Renal cortex interstitium (tissue), 11 donors: ENCODE results near the gene CACNA2D1. TPM values are rescaled to one million over a fixed set of nuclear protein-coding genes. Genes with fewer than 3 reads are reported as not detected.

Experiments used
- DNase-seq, 11 donors: peaks; one replicate each; pipeline ENCODE4 v3.0.0-alpha.2; 2013; ENCODE audit warnings: low read depth in 9 of 11, low spot score in 4 of 11; ENCODE audit errors: extremely low read depth in 1 of 11
- polyA plus RNA-seq, 3 donors: library from polyadenylated mRNA; unstranded; fragments of 120-200 nt; gene quantifications; one replicate each; pipeline ENCODE4 v1.2.1, GENCODE V29; 2013; ENCODE audit not compliant: insufficient read length in 3 of 3

CACNA2D1 gene
- polyA plus RNA-seq, 3 donors, result 28.2 to 30.7 (median 30.2) TPM

- no peak for DNase-seq
Observed at GRCh38 chr7:82106201-82106600, 337.4 kb downstream of the CACNA2D1 start.

DNA sequence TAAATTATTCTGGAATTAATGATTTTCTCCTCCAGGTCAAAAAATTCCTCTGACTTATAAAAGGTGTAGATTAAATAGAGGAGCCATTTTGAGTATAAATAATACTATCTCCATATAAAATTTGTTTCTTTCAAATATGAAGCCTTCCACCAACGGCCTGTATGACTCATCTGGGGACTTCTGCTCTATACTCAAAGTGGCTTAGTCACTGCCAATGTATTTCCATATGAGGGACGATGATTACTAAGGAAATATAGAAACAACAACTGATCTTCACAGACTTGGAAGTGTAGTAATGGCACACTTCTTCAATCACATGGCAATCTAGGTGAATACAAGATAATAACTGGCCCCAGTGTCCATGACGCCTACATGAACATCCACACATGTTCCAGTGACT, 338.1 kb downstream of the CACNA2D1 start:
- no peak for DNase-seq

DNA sequence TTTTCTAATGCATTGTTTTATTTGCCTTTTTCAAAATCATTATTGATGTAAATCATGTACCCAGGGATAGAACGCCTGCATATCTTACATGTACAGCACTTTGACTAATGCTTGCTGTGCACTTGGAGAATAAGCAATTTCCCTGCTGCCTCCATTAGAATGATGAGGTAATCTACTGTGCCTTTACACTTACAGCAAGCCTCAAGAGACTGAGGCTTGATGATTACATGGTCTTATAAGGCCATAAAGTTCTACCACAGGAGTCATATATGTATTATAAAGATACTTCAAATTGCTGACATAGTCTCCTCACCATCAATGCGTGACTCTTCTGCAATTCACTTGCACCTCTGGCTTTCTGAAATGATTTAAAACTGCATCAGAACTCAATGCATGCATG, 345.2 kb downstream of the CACNA2D1 start:
- no peak for DNase-seq

DNA sequence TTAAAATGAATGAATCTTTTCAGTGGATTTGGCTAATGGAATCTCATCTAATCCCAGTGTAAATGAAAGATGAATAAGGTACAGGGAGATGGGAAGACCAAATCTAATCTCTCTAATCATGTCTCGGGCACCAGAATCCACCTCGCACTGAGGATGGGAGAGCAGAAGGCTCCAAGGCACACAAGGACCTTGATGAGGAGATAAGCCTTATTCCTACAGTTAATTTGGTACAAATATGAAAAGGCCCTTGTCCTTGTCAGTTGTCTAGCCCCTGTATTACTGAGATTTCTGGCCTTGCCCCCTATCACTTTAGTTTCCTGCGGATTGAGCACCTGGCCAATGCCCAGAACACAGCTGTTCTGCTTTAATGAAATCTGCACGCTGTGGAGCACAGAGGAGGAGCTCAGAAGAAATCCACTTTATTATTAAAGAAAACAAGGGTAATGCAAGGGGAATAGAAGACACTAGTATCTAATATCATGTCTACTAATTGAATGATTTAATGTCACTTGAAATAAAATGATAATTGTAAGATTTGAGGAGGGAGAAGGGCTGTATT, 352.4 kb downstream of the CACNA2D1 start:
- DNase-seq, result no peak

- DNase-seq, result no peak
Observed at GRCh38 chr7:82087099-82087498, 356.5 kb downstream of the CACNA2D1 start.

DNA sequence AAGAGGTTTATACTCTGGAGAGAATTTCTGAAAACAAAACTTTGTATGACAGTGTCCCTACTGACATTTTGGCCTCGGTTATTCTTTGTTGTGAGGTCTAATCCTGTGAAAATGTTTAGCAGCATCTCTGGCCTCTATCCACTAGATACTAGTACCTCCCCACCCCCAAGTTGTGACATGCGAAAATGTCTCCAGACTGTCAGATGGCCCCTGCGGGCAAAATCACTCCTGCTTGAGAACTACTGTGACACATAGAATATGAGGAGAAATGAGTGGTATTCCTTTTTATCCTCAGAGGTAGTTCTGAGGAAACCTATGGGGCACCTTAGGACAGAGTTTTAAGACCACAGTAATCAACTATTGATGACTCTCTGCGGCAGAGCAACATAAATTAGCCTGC, 358.5 kb downstream of the CACNA2D1 start:
- DNase-seq, result no peak

DNA sequence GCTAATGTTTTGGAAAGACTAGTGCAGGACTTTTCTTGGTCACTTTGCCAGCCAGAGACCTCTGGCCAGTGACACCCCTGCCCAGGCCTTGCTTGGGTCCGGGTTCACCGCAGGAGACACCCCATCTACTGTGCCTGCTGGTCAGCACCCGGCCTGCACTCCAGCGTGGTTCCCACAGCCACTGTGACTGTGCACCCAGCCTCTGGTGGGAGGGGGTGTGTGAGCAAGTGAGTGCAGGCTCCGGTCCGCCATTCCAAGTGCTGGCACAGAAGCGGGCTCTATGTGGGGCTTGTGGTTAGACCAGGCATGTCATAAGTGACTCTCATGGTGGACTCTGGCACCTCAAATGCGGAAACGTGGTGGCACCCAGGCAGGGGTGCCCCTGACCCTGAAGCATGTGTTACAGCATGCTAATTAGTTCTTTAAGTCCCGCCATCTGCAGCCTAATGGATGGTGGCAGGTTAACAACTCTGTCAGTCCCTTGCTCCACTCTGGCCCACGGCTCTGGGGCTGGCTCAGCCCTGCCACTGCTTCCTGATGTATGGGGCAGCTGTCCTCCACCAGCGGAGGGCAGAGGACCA, 361.8 kb downstream of the CACNA2D1 start:
- no peak for DNase-seq

- no peak for DNase-seq
Observed at GRCh38 chr7:82080254-82080927, 363.2 kb downstream of the CACNA2D1 start.

DNA sequence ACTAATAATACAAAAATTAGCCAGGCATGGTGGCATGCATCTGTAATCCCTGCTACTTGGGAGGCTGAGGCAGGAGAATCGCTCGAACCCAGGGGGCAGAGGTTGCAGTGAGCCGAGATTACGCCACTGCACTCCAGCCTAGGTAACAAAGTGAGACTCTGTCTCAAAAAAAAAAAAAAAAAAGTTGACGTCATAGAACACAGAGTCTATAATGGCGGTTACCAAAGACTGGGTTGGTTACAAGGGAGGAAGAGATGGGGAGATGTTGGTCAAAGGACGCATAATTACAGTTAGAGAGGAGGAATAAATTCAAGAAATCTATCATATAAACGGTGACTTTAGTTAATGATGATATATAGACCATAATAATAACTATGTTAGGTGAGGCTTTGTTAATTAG, 364.1 kb downstream of the CACNA2D1 start:
- DNase-seq, result no peak

DNA sequence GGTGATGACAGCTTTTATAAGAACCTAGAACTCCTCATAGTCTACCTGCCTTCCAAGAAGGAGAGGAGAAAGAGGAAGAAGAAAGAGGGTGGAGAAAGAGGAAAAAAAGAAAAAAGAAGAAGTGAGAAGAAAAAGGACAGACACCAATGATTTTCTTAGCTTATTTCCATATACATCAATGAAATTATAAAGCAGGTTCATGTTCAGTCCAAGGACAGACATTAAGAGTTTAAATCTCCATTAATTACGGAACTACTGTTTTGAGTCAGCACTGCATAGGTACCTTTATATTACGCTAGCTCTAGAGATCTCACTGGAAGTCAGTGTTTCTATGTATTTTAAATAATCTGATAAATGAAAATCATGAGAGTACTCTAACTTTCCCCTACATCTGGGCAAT, 364.8 kb downstream of the CACNA2D1 start:
- DNase-seq, result no peak

DNA sequence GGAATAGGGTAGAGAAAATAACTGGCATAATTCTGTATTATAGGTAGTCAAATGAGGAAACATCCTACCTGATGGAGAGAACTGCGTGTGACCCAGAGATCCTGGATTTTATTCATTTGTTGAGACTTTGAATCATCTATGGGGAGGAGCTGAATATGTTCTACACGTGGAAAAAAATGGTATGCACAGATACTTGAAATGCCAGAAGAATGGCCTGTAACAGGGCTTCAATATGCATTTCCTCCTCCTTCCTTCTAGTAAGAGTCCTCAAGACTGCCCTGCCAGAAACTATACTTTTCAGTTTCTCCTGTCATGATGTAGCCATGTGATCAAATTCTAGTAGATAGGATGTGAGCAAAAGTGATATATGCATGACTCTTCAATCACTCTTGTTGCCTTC, 372.1 kb downstream of the CACNA2D1 start:
- DNase-seq, result no peak

GRCh38 chr7:82067628-82068264, 375.8 kb downstream of the CACNA2D1 start:
- DNase-seq, result no peak

DNA sequence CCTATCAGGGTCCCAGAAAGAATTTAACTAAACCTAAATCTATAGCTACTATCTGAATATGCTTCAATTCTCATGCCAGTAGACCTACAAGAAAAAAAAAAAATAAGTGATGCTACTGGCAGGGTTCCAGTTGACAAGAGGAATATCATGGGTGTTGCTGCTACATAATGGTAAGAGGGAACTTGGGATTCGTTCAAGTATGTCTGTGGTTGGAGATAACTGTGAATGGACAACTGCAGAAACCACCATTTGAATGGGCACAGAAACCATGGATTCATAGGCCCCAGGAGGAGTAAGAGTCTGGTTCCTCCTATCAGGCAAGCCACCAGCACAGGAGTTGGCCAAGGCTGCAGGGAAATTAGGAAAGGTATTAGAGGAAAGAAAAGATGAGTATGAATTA, 386.1 kb downstream of the CACNA2D1 start:
- DNase-seq, result no peak

DNA sequence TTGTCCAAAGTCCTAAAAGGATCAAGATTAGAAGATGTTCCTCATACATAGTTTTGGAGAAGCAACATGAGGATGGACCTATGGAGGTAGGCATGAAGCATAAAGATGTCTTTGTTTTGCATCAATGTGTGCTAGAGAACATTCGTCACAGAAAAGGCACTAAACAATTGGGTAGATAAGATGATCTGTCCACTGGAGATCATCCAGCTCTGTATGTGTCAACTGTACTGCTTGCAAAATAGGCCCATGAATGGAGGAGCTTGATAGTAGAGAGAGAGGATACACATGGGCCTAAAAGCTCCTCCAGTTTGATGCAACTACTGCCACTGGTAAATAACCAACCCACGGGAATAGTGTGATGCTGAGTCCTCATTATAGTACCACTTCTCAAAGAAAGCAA, 387.3 kb downstream of the CACNA2D1 start:
- no peak for DNase-seq

- no peak for DNase-seq
Observed at GRCh38 chr7:82054544-82054943, 389.0 kb downstream of the CACNA2D1 start.

DNA sequence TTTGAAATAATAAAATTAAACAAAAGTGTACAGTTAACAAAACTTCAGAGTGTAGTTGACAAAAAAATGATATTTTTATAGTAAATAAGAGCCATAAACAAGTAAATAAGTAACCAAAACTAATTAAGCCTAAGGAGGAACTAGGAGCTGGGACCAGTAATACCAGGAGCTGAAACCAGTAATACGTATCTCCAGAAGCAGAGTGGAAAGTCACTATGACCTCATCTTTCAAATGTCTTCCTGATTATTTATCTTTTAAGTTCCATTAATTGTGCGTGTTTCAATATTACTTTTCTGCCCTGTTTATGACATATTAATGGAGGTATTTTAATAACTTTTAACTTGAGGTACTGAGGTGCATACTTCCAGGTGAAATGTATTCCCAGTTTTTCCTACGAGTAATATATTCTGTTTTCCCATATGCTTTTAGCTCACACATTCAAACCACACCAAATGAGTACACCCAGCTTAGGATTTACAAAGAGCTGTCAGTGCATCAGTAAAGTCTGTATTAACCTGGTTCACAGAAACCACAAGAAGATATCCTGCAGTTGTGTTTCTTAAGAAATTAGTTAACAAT, 390.0 kb downstream of the CACNA2D1 start:
- no peak for DNase-seq

DNA sequence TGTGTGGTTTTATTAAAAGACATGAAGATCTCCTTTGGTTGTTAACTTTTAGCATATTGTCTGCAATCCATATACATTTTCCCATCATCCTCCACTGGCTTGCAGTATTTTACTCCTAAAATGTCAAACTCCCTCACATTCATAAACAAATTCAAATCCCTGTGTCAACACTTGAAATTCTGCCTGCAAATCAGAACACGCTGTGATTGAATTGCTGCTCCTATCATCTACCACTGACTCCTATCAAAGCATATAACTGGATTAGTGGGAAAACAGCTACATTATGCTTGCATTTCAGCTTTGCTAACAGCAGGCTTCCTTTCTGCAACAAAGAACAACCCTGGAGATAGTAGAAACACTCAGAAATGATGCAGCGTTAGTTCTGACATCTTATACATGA, 392.0 kb downstream of the CACNA2D1 start:
- no peak for DNase-seq

- DNase-seq, result no peak
Observed at GRCh38 chr7:82050792-82051191, 392.8 kb downstream of the CACNA2D1 start.

DNA sequence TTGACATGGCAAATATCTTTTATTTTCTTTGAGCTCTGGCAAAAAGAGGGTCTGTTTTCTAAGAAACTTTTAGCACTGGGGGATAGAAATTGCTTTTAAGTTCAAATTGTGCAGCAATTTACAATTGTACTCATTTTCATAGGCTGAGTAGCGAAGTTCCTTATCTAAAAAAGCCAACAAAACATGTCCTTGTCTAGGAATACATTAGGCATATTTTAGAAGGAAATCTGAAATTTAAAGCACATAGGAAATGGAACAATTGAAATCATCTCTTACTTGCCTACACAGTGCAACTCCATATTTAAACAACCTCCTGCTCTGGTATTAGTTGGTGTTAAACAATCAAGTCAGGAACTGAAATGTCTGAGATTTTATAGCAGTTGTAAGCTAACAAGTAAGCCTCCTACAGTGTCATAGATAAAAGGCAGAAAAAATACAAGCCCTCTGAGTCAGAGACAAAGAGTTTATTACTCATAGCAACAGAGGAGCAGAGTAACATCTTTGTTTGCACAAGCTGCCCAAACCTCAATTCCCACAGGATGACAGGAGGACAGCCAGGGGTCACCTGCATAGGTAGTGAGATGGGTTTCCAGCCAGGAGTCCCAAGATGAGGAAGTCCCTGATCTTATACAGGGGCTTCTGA, 393.6 kb downstream of the CACNA2D1 start:
- DNase-seq, result no peak

- DNase-seq, result no peak
Observed at GRCh38 chr7:82049442-82049841, 394.1 kb downstream of the CACNA2D1 start.
